ENCODE data around the gene RGSL1. TPM values are rescaled to one million over a fixed set of nuclear protein-coding genes. Genes with fewer than 3 reads are reported as not detected.

The RGSL1 gene
- total and polyA plus RNA-seq, 7 donors, result not detected

DNA sequence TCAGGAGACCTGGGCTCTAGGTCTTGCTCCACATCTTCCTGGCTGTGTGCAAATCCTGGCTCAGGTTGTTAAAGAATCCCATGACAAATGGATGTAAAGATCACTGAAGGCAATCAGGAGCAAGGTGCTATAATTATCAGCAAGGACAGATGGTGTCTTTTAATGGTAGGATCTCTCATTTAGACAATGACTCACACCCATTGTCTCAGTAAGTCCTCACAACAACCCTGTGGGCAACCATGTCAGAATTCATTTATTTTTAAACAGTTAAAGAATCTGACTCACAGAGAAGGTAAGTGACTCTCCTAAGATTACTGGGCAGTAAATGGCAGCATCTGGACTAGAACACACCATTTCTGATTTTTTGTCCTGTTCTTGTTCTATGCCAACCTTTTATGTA lies 106.3 kb downstream of the RGSL1 start:
- Histone ChIP-seq H3K4me1 (no peaks in the 10 kb centered on the region), H3K27me3 (ENCODE audit: insufficient read depth in 3 of 3, low read length in 2 of 3) (no peaks in the 10 kb centered on the region), H3K36me3 (ENCODE audit: insufficient read depth in 1 of 2, low read depth in 1 of 2) (no peaks in the 10 kb centered on the region), H3K9me3 (peaks cover 5% of the 10 kb centered on the region), H3K4me3 (no peak overlapping the region), H3K27ac (no peak overlapping the region)
- DNase-seq (no peak), ATAC-seq (peak in 3 of 4 donors; percentile 10 to 67 (median 57))
- intact Hi-C loops (cut with DNase I), result no loop called here
- TF ChIP-seq CTCF (IDR thresholded peaks at IDR 0.05), result no peak

DNA sequence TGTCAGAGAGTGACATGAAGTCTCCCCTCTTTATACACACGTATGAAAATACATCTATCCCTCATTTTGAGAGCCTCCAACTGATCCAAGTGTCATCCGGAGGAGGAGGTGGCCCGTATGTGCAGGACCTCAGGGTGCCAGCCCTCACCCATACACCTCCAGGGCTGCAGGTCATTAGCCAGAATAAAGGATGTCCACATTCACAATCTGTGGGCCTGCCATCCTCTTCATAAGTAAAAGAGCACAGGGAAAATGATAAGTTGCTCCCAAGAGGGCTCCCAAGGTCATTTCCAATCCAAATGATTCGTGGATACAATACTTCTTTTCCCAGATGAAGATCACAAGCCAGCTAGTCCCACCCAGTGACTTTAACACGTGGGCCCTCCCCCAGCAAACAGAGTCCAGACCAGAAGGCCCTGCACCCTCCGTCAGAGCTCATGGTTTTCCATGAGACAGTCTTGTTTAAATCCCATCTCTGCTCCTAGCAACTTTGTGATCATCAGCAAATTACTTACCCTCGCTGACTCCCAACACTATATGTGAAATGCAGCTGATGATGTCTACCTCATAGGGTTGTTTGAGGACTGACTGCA lies 110.5 kb downstream of the RGSL1 start:
- 65 to 73% (median 66%) methylated on average over 7 of the region's 7 CpGs for WGBS, 3 donors
- no peak for ATAC-seq
- H3K4me3 ChIP-seq, result no peak overlapping the region
- H3K36me3 ChIP-seq (ENCODE audit: insufficient read depth in 1 of 2, low read depth in 1 of 2), result no peaks in the 10 kb centered on the region
- intact Hi-C loops (cut with DNase I), result no loop called here
- no peaks in the 10 kb centered on the region for H3K9me3 ChIP-seq
- no peak for DNase-seq
- H3K27me3 ChIP-seq (ENCODE audit: insufficient read depth in 3 of 3, low read length in 2 of 3), result no peaks in the 10 kb centered on the region
- H3K4me1 ChIP-seq, result no peaks in the 10 kb centered on the region
- no peak overlapping the region for H3K27ac ChIP-seq
- no peak for TF ChIP-seq CTCF (IDR thresholded peaks at IDR 0.05)

- H3K9me3 ChIP-seq, result no peaks in the 10 kb centered on the region
- DNase-seq, result no peak
- intact Hi-C loops (cut with DNase I), result no loop called here
- H3K36me3 ChIP-seq (ENCODE audit: insufficient read depth in 1 of 2, low read depth in 1 of 2), result no peaks in the 10 kb centered on the region
- 71 to 80% (median 76%) methylated on average over 4 of the region's 4 CpGs for WGBS, 3 donors
- no peak overlapping the region for H3K4me3 ChIP-seq
- H3K27me3 ChIP-seq (ENCODE audit: insufficient read depth in 3 of 3, low read length in 2 of 3), result no peaks in the 10 kb centered on the region
- H3K4me1 ChIP-seq, result no peaks in the 10 kb centered on the region
- TF ChIP-seq CTCF (IDR thresholded peaks at IDR 0.05), result no peak
- no peak for ATAC-seq
- H3K27ac ChIP-seq, result no peak overlapping the region
Observed at GRCh38 chr1:182561456-182561855, 111.5 kb downstream of the RGSL1 start.

DNA sequence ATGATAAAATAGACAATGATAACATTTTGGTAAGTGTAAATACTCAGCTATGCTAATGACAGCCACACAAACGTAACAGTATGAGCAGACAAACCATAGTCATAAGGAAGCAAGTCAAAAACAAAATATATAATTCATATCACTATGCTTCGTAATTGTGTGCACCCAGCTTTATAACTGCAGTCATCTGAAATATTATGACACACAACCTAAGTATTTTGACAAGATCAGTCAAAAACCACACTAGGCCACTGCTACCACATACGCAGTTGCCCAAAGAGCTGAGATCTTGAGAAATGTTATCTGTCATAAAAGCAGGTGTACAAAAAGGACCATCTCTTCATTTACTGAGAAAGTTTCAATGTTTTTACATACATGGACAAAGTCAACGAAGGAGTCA lies 113.1 kb downstream of the RGSL1 start:
- DNase-seq (no peak), ATAC-seq (no peak)
- Histone ChIP-seq H3K9me3 (no peaks in the 10 kb centered on the region), H3K36me3 (ENCODE audit: insufficient read depth in 1 of 2, low read depth in 1 of 2) (no peaks in the 10 kb centered on the region), H3K4me3 (no peak overlapping the region), H3K4me1 (no peaks in the 10 kb centered on the region), H3K27me3 (ENCODE audit: insufficient read depth in 3 of 3, low read length in 2 of 3) (no peaks in the 10 kb centered on the region), H3K27ac (no peak overlapping the region)
- intact Hi-C loops (cut with DNase I), result no loop called here
- WGBS, 3 donors, result 90 to 95% (median 94%) methylated on average over 4 of the region's 4 CpGs
- no peak for TF ChIP-seq CTCF (IDR thresholded peaks at IDR 0.05)

DNA sequence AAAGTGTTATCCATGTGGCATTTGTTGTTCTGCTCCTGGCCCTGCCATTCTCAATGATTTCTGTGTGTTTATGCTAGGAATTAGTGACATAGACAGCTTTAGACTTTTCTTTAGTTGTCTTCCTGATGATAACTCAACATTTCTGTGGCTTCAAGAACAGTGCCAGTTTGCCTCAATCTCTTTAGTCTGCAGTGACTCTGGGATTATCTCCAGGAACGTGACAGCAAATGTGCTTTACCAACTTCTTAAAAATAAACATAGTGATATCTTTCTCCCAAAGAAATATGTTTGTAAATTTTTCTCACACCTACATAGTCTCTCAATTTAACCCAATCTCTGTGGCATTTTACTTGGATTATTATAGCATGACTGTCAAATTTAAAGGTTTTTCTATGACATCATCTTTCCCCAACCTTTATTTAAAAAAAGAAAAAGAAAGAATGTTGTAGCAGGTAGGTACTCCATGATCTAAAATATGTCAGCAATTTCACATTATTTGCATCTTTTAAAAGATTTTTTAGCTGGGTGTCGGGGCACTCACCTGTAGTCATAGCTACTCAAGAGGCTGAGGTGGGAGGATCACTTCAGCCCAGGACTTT lies 114.6 kb downstream of the RGSL1 start:
- DNase-seq, result no peak
- intact Hi-C loops (cut with DNase I), result no loop called here
- H3K27me3 ChIP-seq (ENCODE audit: insufficient read depth in 3 of 3, low read length in 2 of 3), result no peaks in the 10 kb centered on the region
- H3K4me3 ChIP-seq, result no peak overlapping the region
- no peaks in the 10 kb centered on the region for H3K4me1 ChIP-seq
- WGBS, 3 donors, result 69 to 80% (median 77%) methylated on average over 2 of the region's 2 CpGs
- no peaks in the 10 kb centered on the region for H3K36me3 ChIP-seq (ENCODE audit: insufficient read depth in 1 of 2, low read depth in 1 of 2)
- no peak for TF ChIP-seq CTCF (IDR thresholded peaks at IDR 0.05)
- ATAC-seq, result no peak
- no peak overlapping the region for H3K27ac ChIP-seq
- H3K9me3 ChIP-seq, result no peaks in the 10 kb centered on the region
